Mesothelial cell of epicardium (in vitro differentiated cells): ENCODE data around the gene DMBX1. TPM values are rescaled to one million over a fixed set of nuclear protein-coding genes. Genes with fewer than 3 reads are reported as not detected.

ENCODE experiments used
- DNase-seq, 2 experiments: peaks; one replicate each; pipeline ENCODE4 v3.0.0; 2021; ENCODE audit warnings: low spot score in 2 of 2; ENCODE audit not compliant: unreplicated experiment in 2 of 2
- H3K27ac Mint-ChIP-seq: 2 replicates; pipeline ENCODE4 v1.8.0; 2021; ENCODE audit warnings: mixed read lengths
- H3K27me3 Mint-ChIP-seq: 2 replicates; pipeline ENCODE4 v1.8.0; 2021; ENCODE audit warnings: low read depth, mixed read lengths
- H3K36me3 Mint-ChIP-seq: 2 replicates; pipeline ENCODE4 v1.8.0; 2021; ENCODE audit warnings: mixed read lengths
- H3K4me1 Mint-ChIP-seq: 2 replicates; pipeline ENCODE4 v1.8.0; 2021; ENCODE audit warnings: mixed read lengths
- H3K4me3 Mint-ChIP-seq: 2 replicates; pipeline ENCODE4 v1.8.0; 2021; ENCODE audit warnings: mild to moderate bottlenecking, moderate library complexity, mixed read lengths
- H3K9me3 Mint-ChIP-seq: 2 replicates; pipeline ENCODE4 v1.8.0; 2021; ENCODE audit warnings: mixed read lengths
- total RNA-seq: library from RNA; stranded (reverse); gene quantifications from 3 replicates; pipeline ENCODE4 v1.2.1, GENCODE V29; 2021
- TF ChIP-seq, protein P1 (sequence below): fragments of 200-600 bp; sonication (generic); IDR thresholded peaks from one replicate; pipeline ENCODE4 v1.5.0; 2021; ENCODE audit warnings: antibody characterized with exemption; ENCODE audit not compliant: unreplicated experiment

The DMBX1 gene
- total RNA-seq, 1 donor from 2014 or later = not detected

DNA sequence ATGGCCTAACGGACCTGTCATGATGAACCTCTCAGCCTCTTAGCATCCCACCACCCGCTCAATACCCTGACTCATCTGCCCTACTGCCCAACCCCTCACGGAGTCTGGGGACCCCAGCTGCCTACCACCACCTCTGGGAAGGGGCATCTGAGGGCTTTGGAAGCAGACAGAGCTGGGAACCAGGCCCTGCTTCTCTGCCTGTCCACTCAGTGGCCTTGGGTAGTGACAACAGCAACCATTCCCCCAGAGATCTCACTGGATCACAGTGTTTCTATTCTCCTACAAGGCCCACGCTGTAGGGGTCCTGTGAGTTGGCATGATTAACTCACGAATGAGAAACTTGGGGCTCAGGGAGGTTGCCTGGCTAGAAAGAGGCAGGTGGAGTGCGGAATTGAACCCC is 32.5 kb upstream of the DMBX1 start:
- no peak overlapping the region for H3K27ac Mint-ChIP-seq
- H3K4me3 Mint-ChIP-seq = no peak overlapping the region
- TF ChIP-seq, protein P1, sequence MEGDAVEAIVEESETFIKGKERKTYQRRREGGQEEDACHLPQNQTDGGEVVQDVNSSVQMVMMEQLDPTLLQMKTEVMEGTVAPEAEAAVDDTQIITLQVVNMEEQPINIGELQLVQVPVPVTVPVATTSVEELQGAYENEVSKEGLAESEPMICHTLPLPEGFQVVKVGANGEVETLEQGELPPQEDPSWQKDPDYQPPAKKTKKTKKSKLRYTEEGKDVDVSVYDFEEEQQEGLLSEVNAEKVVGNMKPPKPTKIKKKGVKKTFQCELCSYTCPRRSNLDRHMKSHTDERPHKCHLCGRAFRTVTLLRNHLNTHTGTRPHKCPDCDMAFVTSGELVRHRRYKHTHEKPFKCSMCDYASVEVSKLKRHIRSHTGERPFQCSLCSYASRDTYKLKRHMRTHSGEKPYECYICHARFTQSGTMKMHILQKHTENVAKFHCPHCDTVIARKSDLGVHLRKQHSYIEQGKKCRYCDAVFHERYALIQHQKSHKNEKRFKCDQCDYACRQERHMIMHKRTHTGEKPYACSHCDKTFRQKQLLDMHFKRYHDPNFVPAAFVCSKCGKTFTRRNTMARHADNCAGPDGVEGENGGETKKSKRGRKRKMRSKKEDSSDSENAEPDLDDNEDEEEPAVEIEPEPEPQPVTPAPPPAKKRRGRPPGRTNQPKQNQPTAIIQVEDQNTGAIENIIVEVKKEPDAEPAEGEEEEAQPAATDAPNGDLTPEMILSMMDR = no peak
- no peaks in the 10 kb centered on the region for H3K36me3 Mint-ChIP-seq
- peaks cover 8% of the 10 kb centered on the region for H3K4me1 Mint-ChIP-seq
- H3K9me3 Mint-ChIP-seq = no peaks in the 10 kb centered on the region
- H3K27me3 Mint-ChIP-seq = peaks cover 96% of the 10 kb centered on the region
- DNase-seq = no peak

DNA sequence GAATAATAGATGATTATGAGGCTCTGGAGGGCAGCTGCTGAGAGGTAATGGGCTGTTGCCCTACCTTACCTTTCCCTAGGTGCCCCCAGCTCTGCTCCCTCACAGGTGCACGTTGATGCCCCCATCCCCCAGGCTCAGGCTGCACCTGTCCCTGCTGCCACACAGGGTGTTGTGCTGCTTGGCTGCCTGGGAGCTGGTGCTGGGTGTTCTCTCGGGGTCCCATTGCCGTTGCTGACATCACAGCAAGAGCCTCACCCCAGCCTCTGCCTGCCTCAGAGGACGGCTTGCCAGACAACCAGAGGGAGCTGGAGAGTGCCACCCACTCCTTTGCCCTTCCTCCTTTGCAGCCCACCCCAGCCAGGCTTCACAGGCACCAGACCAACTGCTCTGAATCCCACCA is 31.4 kb upstream of the DMBX1 start:
- no peak for DNase-seq
- Mint-ChIP-seq H3K9me3 (no peaks in the 10 kb centered on the region), H3K4me3 (no peak overlapping the region)

DNA sequence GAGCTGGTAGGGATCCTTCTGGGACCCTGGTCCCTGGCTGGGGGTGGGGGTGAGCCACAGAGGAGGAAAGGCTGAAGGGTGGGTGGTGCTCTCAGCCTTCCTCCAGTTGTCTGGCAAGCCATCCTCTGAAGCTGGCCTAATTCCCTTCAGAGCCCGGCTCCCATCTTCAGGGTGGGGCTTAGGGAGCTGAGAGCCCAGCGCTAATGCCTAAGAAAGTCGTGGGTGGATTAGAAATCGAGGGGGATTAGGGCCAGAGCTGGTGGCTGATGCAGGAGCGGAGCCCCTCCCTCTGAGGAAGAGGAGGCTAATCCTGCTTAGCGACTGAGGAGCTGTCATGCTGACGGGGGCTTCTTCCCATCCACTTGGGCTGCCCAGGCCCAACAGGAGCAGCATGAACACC is 30.8 kb upstream of the DMBX1 start:
- no peaks in the 10 kb centered on the region for H3K36me3 Mint-ChIP-seq
- H3K4me1 Mint-ChIP-seq = no peaks in the 10 kb centered on the region
- peaks cover 96% of the 10 kb centered on the region for H3K27me3 Mint-ChIP-seq
- no peak for DNase-seq
- H3K9me3 Mint-ChIP-seq = no peaks in the 10 kb centered on the region
- TF ChIP-seq, protein P1 = no peak
- no peak overlapping the region for H3K4me3 Mint-ChIP-seq
- no peak overlapping the region for H3K27ac Mint-ChIP-seq

More for the DNA sequence above, 31.4 kb upstream of the DMBX1 start:
- no peak overlapping the region for H3K27ac Mint-ChIP-seq
- H3K27me3 Mint-ChIP-seq = peaks cover 96% of the 10 kb centered on the region
- H3K4me1 Mint-ChIP-seq = peaks cover under 1% of the 10 kb centered on the region
- TF ChIP-seq, protein P1 = no peak
- no peaks in the 10 kb centered on the region for H3K36me3 Mint-ChIP-seq

DNA sequence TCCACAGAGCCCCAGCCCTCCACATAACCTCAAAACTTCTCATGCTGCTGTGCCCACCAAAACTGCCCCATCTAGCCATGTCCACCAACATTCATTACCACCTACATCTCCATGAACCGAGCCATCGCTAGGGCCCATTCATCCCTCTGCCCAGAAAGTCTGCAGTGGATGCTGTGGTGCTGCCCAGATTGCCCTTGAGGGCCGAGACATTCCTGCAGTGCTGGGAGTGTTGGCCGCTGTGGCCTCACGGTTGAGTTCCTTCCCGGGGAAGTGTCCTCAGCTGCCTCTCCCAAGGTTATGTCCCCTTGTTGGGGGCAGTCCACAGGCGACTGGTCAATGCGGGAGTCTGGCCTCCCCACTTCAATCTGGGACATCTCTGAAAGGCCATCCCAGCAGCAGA is 30.3 kb upstream of the DMBX1 start:
- Mint-ChIP-seq H3K27me3 (peaks cover 96% of the 10 kb centered on the region), H3K36me3 (no peaks in the 10 kb centered on the region), H3K4me3 (no peak overlapping the region), H3K27ac (no peak overlapping the region), H3K9me3 (no peaks in the 10 kb centered on the region), H3K4me1 (no peaks in the 10 kb centered on the region)
- no peak for DNase-seq
- TF ChIP-seq, protein P1 = no peak

DNA sequence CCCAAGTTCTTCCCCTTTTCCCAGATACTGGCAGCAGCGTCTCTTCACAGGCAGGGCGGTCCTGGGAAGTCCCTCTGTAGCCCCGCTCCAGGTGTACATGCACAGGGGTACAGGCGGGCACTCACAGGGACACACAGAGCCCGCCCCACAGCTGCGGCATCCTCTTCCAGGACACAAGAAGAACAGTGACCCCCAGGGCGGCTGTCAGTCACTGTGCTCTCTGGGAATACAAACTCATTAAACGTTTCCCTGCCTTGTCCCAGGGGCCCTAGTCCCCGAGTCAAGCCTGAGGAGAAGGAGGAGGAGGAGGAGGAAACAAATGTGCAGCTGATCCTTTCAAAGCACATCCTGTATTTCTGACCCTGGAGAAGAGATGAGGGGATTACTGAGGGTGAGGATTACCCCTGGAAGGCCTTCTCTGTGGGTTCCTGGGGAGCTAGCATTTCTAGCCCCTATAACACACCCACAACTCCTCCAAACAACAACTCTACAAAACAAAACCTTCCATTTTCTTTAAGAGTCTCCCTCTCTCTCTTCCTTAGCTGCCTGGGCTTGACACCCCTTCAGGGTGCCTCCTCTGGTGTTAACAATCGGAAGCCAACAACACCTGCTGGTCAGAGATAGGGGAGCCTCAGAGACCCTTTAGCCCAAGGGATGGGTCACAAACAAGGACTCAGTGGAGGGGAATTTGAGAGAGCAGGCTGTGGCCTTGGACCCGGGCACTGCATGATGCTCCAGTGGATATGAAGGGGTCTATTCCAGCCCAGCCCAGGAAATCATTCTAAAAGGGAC is 28.4 kb upstream of the DMBX1 start:
- Mint-ChIP-seq H3K27ac (no peak overlapping the region), H3K4me3 (no peak overlapping the region), H3K4me1 (no peaks in the 10 kb centered on the region)

More for the DNA sequence above, 28.4 kb upstream of the DMBX1 start:
- no peaks in the 10 kb centered on the region for H3K9me3 Mint-ChIP-seq
- no peaks in the 10 kb centered on the region for H3K36me3 Mint-ChIP-seq
- TF ChIP-seq, protein P1 = no peak
- peaks cover 96% of the 10 kb centered on the region for H3K27me3 Mint-ChIP-seq
- DNase-seq = no peak
